Uterus (tissue), 4 donors: Measurements from ENCODE around the gene CNDP2. TPM values are rescaled to one million over a fixed set of nuclear protein-coding genes. Genes with fewer than 3 reads are reported as not detected.
A peak's percentile ranks its signal among the peaks of the same experiment; 100 is the strongest.
"Not testable (repeated sequence)": the region's sequence is repeated elsewhere in the genome, so short reads cannot be mapped to it uniquely, and the experiment has no call there.

Source experiments
- DNase-seq, 2 donors: peaks; one replicate each; pipeline ENCODE4 v3.0.0-alpha.2; 2019 to 2020
- H3K27ac ChIP-seq, 2 donors: fragments of 200-600 bp; sonication (generic); 1 replicate in 1 of 2; 2 replicates in 1 of 2; pipeline ENCODE4 v1.5.1; 2016 to 2018
- H3K27me3 ChIP-seq, 2 donors: fragments of 200-600 bp; sonication (generic); one replicate each; pipeline ENCODE4 v1.5.1; 2018 to 2019; ENCODE audit warnings: control low read depth in 1 of 2
- H3K36me3 ChIP-seq, 2 donors: fragments of 200-600 bp; sonication (generic); one replicate each; pipeline ENCODE4 v1.5.1; 2019; ENCODE audit warnings: control low read depth in 1 of 2
- H3K4me1 ChIP-seq, 2 donors: fragments of 200-600 bp; sonication (generic); one replicate each; pipeline ENCODE4 v1.5.1; 2018 to 2019; ENCODE audit warnings: control low read depth in 1 of 2
- H3K4me3 ChIP-seq, 2 donors: fragments of 200-600 bp; sonication (generic); 1 replicate in 1 of 2; 2 replicates in 1 of 2; pipeline ENCODE4 v1.5.1; 2018 to 2019; ENCODE audit warnings: mild to moderate bottlenecking in 1 of 2
- H3K9me3 ChIP-seq, 2 donors: fragments of 200-600 bp; sonication (generic); one replicate each; pipeline ENCODE4 v1.5.1; 2019; ENCODE audit warnings: control low read depth in 1 of 2
- CTCF ChIP-seq, 4 experiments: fragments of 200-600 bp in 2 of 4; fragments of 450-650 bp in 2 of 4; sonication (generic) in 2 of 4; IDR thresholded peaks; one replicate each; pipeline ENCODE4 v1.5.1; 2016 to 2019; ENCODE audit warnings: antibody characterized with exemption in 4 of 4, mild to moderate bottlenecking in 2 of 4, moderate library complexity in 1 of 4
- POLR2A ChIP-seq, 2 donors: fragments of 450-650 bp; IDR thresholded peaks; one replicate each; pipeline ENCODE4 v1.6.1; 2016; ENCODE audit warnings: antibody characterized with exemption in 2 of 2, mild to moderate bottlenecking in 1 of 2, moderate library complexity in 1 of 2
- intact Hi-C: fragments of 100-400 bp; cut with DNase I; formaldehyde crosslinking; loops from one replicate; pipeline ENCODE4 v1.15.1; 2023; ENCODE audit warnings: low total_unique reads
- total RNA-seq, 4 donors: library from RNA; depleted of rRNA in 3 of 4; stranded (reverse); fragments of >200 nt in 3 of 4; gene quantifications; one replicate each; pipeline versions ENCODE4 v1.1.0 to v1.2.4, GENCODE V29; 2014 to 2023
- donor health status: DM: yes; HTN: yes; CAD: no.

The CNDP2 gene
- total RNA-seq, 4 donors from 2014 or later: 56.2 to 149 (median 110) TPM

GRCh38 chr18:74498712-74499627, 2.8 kb downstream of the CNDP2 start:
- intact Hi-C loops: no loop called here
- Histone ChIP-seq H3K4me1 (no peaks in the 10 kb centered on the region), H3K9me3 (no peaks in the 10 kb centered on the region), H3K27ac (peak overlapping the region in 1 of 2 donors; percentile 19), H3K36me3 (no peaks in the 10 kb centered on the region), H3K4me3 (no peak overlapping the region), H3K27me3 (no peaks in the 10 kb centered on the region)
- TF ChIP-seq POLR2A (IDR thresholded peaks at IDR 0.05) (no peak), CTCF (IDR thresholded peaks at IDR 0.05) (no peak)
- no peak for DNase-seq

GRCh38 chr18:74499633-74500032, 3.5 kb downstream of the CNDP2 start:
- no peak for TF ChIP-seq POLR2A (IDR thresholded peaks at IDR 0.05)
- TF ChIP-seq CTCF (IDR thresholded peaks at IDR 0.05): no peak
- H3K9me3 ChIP-seq: no peaks in the 10 kb centered on the region
- DNase-seq: peak in 1 of 2 donors; percentile 60
- no peak overlapping the region for H3K4me3 ChIP-seq
- no peaks in the 10 kb centered on the region for H3K36me3 ChIP-seq
- intact Hi-C loops: no loop called here
- H3K27ac ChIP-seq: peak overlapping the region in 1 of 2 donors; percentile 19
- no peaks in the 10 kb centered on the region for H3K27me3 ChIP-seq
- H3K4me1 ChIP-seq: no peaks in the 10 kb centered on the region

GRCh38 chr18:74500372-74500771, 4.2 kb downstream of the CNDP2 start:
- TF ChIP-seq CTCF (IDR thresholded peaks at IDR 0.05) (no peak), POLR2A (IDR thresholded peaks at IDR 0.05) (no peak)
- DNase-seq: no peak
- Histone ChIP-seq H3K27me3 (no peaks in the 10 kb centered on the region), H3K27ac (no peak overlapping the region), H3K9me3 (no peaks in the 10 kb centered on the region), H3K4me1 (no peaks in the 10 kb centered on the region), H3K4me3 (no peak overlapping the region), H3K36me3 (no peaks in the 10 kb centered on the region)
- intact Hi-C loops: no loop called here

GRCh38 chr18:74500774-74501173, 4.6 kb downstream of the CNDP2 start:
- DNase-seq, H3K9me3 ChIP-seq, intact Hi-C loops, H3K27me3 ChIP-seq, H3K27ac ChIP-seq, H3K4me1 ChIP-seq, H3K4me3 ChIP-seq, H3K36me3 ChIP-seq: not testable (repeated sequence)

- no peak for DNase-seq
- Histone ChIP-seq H3K36me3 (no peaks in the 10 kb centered on the region), H3K27ac (no peak overlapping the region), H3K4me3 (no peak overlapping the region), H3K4me1 (no peaks in the 10 kb centered on the region), H3K27me3 (no peaks in the 10 kb centered on the region), H3K9me3 (no peaks in the 10 kb centered on the region)
- intact Hi-C loops: no loop called here
- TF ChIP-seq CTCF (IDR thresholded peaks at IDR 0.05) (no peak), POLR2A (IDR thresholded peaks at IDR 0.05) (no peak)
These were observed 5.2 kb downstream of the CNDP2 start for GRCh38 chr18:74501386-74501785.
